Testis (tissue), 3 donors: Measurements from ENCODE around the gene UNC80. TPM values are rescaled to one million over a fixed set of nuclear protein-coding genes. Genes with fewer than 3 reads are reported as not detected.

Source experiments
- DNase-seq: peaks from one replicate; pipeline ENCODE4 v3.0.0-alpha.2; 2019
- H3K27ac ChIP-seq, 2 donors: fragments of 200-600 bp; sonication (generic); one replicate each; pipeline ENCODE4 v1.5.1; 2019
- H3K27me3 ChIP-seq: fragments of 200-600 bp; sonication (generic); one replicate; pipeline ENCODE4 v1.5.1; 2019
- H3K36me3 ChIP-seq: fragments of 200-600 bp; sonication (generic); one replicate; pipeline ENCODE4 v1.5.1; 2017; ENCODE audit warnings: low read depth; ENCODE audit errors: missing control alignments
- H3K4me1 ChIP-seq: fragments of 200-600 bp; sonication (generic); one replicate; pipeline ENCODE4 v1.5.1; 2019
- H3K4me3 ChIP-seq, 2 donors: fragments of 200-600 bp; sonication (generic); one replicate each; pipeline ENCODE4 v1.5.1; 2017 to 2019
- H3K9me3 ChIP-seq: fragments of 200-600 bp; sonication (generic); one replicate; pipeline ENCODE4 v1.5.1; 2017
- CTCF ChIP-seq, 3 experiments: fragments of 450-650 bp in 2 of 3; fragments of 200-600 bp in 1 of 3; sonication (generic) in 1 of 3; IDR thresholded peaks; one replicate each; pipeline ENCODE4 v1.5.1; 2016 to 2019; ENCODE audit warnings: antibody characterized with exemption in 3 of 3, mild to moderate bottlenecking in 2 of 3, moderate library complexity in 1 of 3
- POLR2A ChIP-seq: fragments of 450-650 bp; IDR thresholded peaks from one replicate; pipeline ENCODE4 v1.6.1; 2017; ENCODE audit warnings: antibody characterized with exemption, mild to moderate bottlenecking, moderate library complexity
- WGBS, 2 donors: methylation state at CpG; one replicate each; pipeline ENCODE4 v1.1.5; 2018; 5-methylcytosine and 5-hydroxymethylcytosine counted together
- intact Hi-C: fragments of 100-400 bp; cut with DNase I; formaldehyde crosslinking; loops from one replicate; pipeline ENCODE4 v1.15.1; 2023; ENCODE audit warnings: low total_unique reads
- polyA plus RNA-seq: library from polyadenylated mRNA; stranded (reverse); fragments of 350-450 nt; fragmentation: Illumina TruSeq; extraction: RNeasy Lipid Tissue Mini Kit (QIAGEN cat#74804); gene quantifications from one replicate; pipeline ENCODE4 v1.2.3, GENCODE V29; 2014; ENCODE audit warnings: low read depth, low replicate concordance; ENCODE audit not compliant: insufficient read depth
- total RNA-seq, 2 donors: library from RNA; depleted of rRNA; stranded (reverse); fragments of >200 nt; gene quantifications; one replicate each; pipeline ENCODE4 v1.2.3, GENCODE V29; 2016

UNC80 gene
- total and polyA plus RNA-seq, 3 donors from 2014 or later, result 8.2 to 46.1 (median 34.8) TPM

- WGBS, 2 donors, result 83 to 86% methylated on average over 4 of the region's 4 CpGs
- DNase-seq, result no peak
- Histone ChIP-seq H3K4me3 (no peak overlapping the region), H3K9me3 (no peaks in the 10 kb centered on the region), H3K36me3 (no peaks in the 10 kb centered on the region), H3K27ac (no peak overlapping the region), H3K27me3 (no peaks in the 10 kb centered on the region), H3K4me1 (no peaks in the 10 kb centered on the region)
- intact Hi-C loops, result no loop called here
- TF ChIP-seq CTCF (IDR thresholded peaks at IDR 0.05), result no peak
- no peak for TF ChIP-seq POLR2A
Observed at GRCh38 chr2:209830722-209831465, 59.3 kb downstream of the UNC80 start.

GRCh38 chr2:209834767-209835166 lies 63.1 kb downstream of the UNC80 start:
- 77 to 83% methylated on average over 5 of the region's 5 CpGs for WGBS, 2 donors
- TF ChIP-seq POLR2A (no peak), CTCF (IDR thresholded peaks at IDR 0.05) (no peak)
- no peaks in the 10 kb centered on the region for H3K36me3 ChIP-seq
- H3K4me3 ChIP-seq, result no peak overlapping the region
- no peaks in the 10 kb centered on the region for H3K27me3 ChIP-seq
- intact Hi-C loops, result no loop called here
- no peaks in the 10 kb centered on the region for H3K4me1 ChIP-seq
- no peaks in the 10 kb centered on the region for H3K9me3 ChIP-seq
- no peak overlapping the region for H3K27ac ChIP-seq
- DNase-seq, result no peak

GRCh38 chr2:209840434-209840833 lies 68.8 kb downstream of the UNC80 start:
- no peak for TF ChIP-seq POLR2A
- no peak for TF ChIP-seq CTCF (IDR thresholded peaks at IDR 0.05)
- H3K27ac ChIP-seq, result no peak overlapping the region
- intact Hi-C loops, result no loop called here
- no peaks in the 10 kb centered on the region for H3K27me3 ChIP-seq
- H3K4me1 ChIP-seq, result no peaks in the 10 kb centered on the region
- no peak for DNase-seq
- H3K9me3 ChIP-seq, result no peaks in the 10 kb centered on the region
- no peaks in the 10 kb centered on the region for H3K36me3 ChIP-seq
- no peak overlapping the region for H3K4me3 ChIP-seq
- 56% methylated on average over 3 of the region's 3 CpGs for WGBS, 2 donors

DNA sequence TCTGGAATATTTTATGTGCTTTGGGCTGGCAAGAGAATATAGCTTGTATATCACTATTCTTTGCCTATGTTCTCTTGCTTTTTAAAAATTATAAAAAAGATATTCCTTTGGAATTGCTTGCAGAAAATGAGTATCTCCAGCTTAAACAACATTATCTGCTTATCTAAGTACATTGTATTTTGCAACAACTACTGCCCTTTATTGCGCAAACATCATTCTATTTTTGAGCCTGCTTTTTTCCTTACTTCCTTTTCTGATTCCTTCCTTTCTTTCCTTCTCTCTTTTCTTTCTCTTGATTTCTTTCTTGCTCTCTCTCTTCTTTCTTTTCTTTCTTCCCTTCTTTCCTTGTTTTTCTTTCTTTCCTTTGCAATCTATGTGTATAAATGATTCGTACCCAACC lies 74.0 kb downstream of the UNC80 start:
- H3K4me1 ChIP-seq, result no peaks in the 10 kb centered on the region
- 84 to 86% methylated on average over 2 of the region's 2 CpGs for WGBS, 2 donors
- no peak for DNase-seq

More for the DNA sequence above, 74.0 kb downstream of the UNC80 start:
- no peaks in the 10 kb centered on the region for H3K27me3 ChIP-seq
- H3K36me3 ChIP-seq, result no peaks in the 10 kb centered on the region
- intact Hi-C loops, result no loop called here
- no peak overlapping the region for H3K4me3 ChIP-seq
- H3K9me3 ChIP-seq, result no peaks in the 10 kb centered on the region
- TF ChIP-seq CTCF (IDR thresholded peaks at IDR 0.05) (no peak), POLR2A (no peak)
- no peak overlapping the region for H3K27ac ChIP-seq
